Liver (tissue), 3 donors: ENCODE results near the gene DIPK1C.

Experiments used
- CTCF ChIP-seq: fragments of 150-350 bp; IDR thresholded peaks from 2 replicates; pipeline ENCODE4 v1.5.1; 2017; ENCODE audit warnings: improper control_type of control experiment, low read depth, low read length; ENCODE audit not compliant: missing input control
- FOXA1 ChIP-seq: IDR thresholded peaks from 2 replicates; pipeline ENCODE4 v1.6.1; 2016; ENCODE audit warnings: antibody characterized with exemption
- JUND ChIP-seq, 2 donors: IDR thresholded peaks; 2 replicates each; pipeline ENCODE4 v1.6.1; 2016; ENCODE audit warnings: antibody characterized with exemption in 2 of 2
- MAX ChIP-seq: IDR thresholded peaks from 2 replicates; pipeline ENCODE4 v1.6.1; 2016; ENCODE audit warnings: antibody characterized with exemption
- RAD21 ChIP-seq, 2 donors: IDR thresholded peaks; 2 replicates each; pipeline ENCODE4 v1.6.1; 2016; ENCODE audit warnings: antibody characterized with exemption in 2 of 2, mild to moderate bottlenecking in 2 of 2
- RXRA ChIP-seq, 2 donors: IDR thresholded peaks; 2 replicates each; pipeline ENCODE4 v1.6.1; 2017 to 2018; ENCODE audit warnings: antibody characterized with exemption in 2 of 2, mild to moderate bottlenecking in 1 of 2
- SP1 ChIP-seq: IDR thresholded peaks from 2 replicates; pipeline ENCODE4 v1.6.1; 2018; ENCODE audit warnings: antibody characterized with exemption, mild to moderate bottlenecking
- TAF1 ChIP-seq: conservative IDR thresholded peaks from 2 replicates; pipeline ENCODE4 v1.6.1; 2016; ENCODE audit warnings: antibody characterized with exemption, mild to moderate bottlenecking
- YY1 ChIP-seq: IDR thresholded peaks from 2 replicates; pipeline ENCODE4 v1.6.1; 2016; ENCODE audit warnings: antibody characterized with exemption, mild to moderate bottlenecking
- TF ChIP-seq, protein P1 (sequence below): IDR thresholded peaks from 2 replicates; pipeline ENCODE4 v1.6.1; 2016; ENCODE audit warnings: antibody characterized with exemption, mild to moderate bottlenecking
- TF ChIP-seq, protein P2 (sequence below): IDR thresholded peaks from 2 replicates; pipeline ENCODE4 v1.6.1; 2016; ENCODE audit warnings: antibody characterized with exemption
- TF ChIP-seq, protein P3 (sequence below): IDR thresholded peaks from 2 replicates; pipeline ENCODE4 v1.6.1; 2016; ENCODE audit warnings: antibody characterized with exemption
- donor health status: healthy.
- donor health status: healthy.

- TF ChIP-seq RAD21 (IDR thresholded peaks at IDR 0.05) (no peak), YY1 (no peak), CTCF (no peak), RXRA (IDR thresholded peaks at IDR 0.05) (peak in 1 of 2 donors; percentile 64), MAX (peak; percentile 46), SP1 (peak; percentile 30), JUND (IDR thresholded peaks at IDR 0.05) (no peak), TAF1 (no peak), FOXA1 (no peak)
- TF ChIP-seq, protein P1, sequence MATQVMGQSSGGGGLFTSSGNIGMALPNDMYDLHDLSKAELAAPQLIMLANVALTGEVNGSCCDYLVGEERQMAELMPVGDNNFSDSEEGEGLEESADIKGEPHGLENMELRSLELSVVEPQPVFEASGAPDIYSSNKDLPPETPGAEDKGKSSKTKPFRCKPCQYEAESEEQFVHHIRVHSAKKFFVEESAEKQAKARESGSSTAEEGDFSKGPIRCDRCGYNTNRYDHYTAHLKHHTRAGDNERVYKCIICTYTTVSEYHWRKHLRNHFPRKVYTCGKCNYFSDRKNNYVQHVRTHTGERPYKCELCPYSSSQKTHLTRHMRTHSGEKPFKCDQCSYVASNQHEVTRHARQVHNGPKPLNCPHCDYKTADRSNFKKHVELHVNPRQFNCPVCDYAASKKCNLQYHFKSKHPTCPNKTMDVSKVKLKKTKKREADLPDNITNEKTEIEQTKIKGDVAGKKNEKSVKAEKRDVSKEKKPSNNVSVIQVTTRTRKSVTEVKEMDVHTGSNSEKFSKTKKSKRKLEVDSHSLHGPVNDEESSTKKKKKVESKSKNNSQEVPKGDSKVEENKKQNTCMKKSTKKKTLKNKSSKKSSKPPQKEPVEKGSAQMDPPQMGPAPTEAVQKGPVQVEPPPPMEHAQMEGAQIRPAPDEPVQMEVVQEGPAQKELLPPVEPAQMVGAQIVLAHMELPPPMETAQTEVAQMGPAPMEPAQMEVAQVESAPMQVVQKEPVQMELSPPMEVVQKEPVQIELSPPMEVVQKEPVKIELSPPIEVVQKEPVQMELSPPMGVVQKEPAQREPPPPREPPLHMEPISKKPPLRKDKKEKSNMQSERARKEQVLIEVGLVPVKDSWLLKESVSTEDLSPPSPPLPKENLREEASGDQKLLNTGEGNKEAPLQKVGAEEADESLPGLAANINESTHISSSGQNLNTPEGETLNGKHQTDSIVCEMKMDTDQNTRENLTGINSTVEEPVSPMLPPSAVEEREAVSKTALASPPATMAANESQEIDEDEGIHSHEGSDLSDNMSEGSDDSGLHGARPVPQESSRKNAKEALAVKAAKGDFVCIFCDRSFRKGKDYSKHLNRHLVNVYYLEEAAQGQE = peak; percentile 24
- TF ChIP-seq, protein P2, sequence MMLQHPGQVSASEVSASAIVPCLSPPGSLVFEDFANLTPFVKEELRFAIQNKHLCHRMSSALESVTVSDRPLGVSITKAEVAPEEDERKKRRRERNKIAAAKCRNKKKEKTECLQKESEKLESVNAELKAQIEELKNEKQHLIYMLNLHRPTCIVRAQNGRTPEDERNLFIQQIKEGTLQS = no peak
- TF ChIP-seq, protein P3, sequence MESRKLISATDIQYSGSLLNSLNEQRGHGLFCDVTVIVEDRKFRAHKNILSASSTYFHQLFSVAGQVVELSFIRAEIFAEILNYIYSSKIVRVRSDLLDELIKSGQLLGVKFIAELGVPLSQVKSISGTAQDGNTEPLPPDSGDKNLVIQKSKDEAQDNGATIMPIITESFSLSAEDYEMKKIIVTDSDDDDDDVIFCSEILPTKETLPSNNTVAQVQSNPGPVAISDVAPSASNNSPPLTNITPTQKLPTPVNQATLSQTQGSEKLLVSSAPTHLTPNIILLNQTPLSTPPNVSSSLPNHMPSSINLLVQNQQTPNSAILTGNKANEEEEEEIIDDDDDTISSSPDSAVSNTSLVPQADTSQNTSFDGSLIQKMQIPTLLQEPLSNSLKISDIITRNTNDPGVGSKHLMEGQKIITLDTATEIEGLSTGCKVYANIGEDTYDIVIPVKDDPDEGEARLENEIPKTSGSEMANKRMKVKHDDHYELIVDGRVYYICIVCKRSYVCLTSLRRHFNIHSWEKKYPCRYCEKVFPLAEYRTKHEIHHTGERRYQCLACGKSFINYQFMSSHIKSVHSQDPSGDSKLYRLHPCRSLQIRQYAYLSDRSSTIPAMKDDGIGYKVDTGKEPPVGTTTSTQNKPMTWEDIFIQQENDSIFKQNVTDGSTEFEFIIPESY = no peak
Observed at GRCh38 chr18:74395648-74396154, 61.4 kb downstream of the DIPK1C start.
